ENCODE data around the gene CHP2. TPM values are rescaled to one million over a fixed set of nuclear protein-coding genes. Genes with fewer than 3 reads are reported as not detected.

Gene CHP2
- total and polyA plus RNA-seq, 2 donors from 2014 or later, result 6.8 TPM; not detected in 1

DNA sequence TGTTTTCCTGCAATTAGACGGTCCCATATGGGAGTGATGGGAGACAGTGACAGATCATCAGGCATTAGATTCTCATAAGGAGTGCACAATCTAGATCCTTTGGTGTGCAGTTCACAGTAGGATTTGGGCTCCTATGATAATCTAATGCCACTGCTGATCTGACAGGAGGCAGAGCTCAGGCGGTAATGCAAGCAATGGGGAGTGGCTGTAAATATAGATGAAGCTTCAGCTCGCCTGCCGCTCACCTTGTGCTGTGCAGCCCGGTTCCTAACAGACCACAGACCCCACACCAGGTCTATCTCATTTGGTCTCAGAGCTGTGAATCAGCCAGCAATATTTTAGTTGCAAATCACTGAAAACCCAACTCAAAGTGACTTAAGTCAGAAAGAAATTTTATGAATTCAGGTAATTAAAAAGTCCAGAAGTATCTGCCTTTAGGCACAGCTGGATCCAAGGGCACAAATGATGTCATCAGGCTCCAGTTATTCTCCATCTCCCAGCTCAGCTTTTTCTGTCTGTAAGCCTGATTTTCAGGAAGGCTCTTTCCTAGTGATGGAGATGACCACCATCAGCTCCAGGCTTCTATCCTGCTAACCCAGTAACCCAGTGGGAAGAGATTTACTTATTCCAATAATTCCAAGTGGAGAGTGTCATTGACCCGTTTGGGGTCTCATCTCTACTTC, 3.3 kb downstream of the CHP2 start:
- intact Hi-C loops (cut with DNase I), result no loop called here
- DNase-seq (no peak), FAIRE-seq (no peak)
- Histone ChIP-seq H3K9me3 (ENCODE audit: control insufficient read depth in 2 of 3, insufficient read depth in 1 of 3, low read length in 3 of 3) (peaks cover 0 to 2% (median 0%) of the 10 kb centered on the region in 3 donors), H3K9ac (ENCODE audit: low read length in 3 of 3) (no peak overlapping the region), H3K4me1 (ENCODE audit: control insufficient read depth in 2 of 3, insufficient read depth in 2 of 3, low read depth in 1 of 3, low read length in 3 of 3) (no peaks in the 10 kb centered on the region), H3K27ac (ENCODE audit: low read depth in 2 of 2, low read length in 2 of 2) (no peak overlapping the region), H3K36me3 (ENCODE audit: control insufficient read depth in 2 of 3, insufficient read depth in 3 of 3, low read length in 3 of 3) (no peaks in the 10 kb centered on the region), H3K4me3 (ENCODE audit: low read length in 3 of 3) (no peak overlapping the region), H3K27me3 (ENCODE audit: control insufficient read depth, insufficient read depth, low read length) (no peaks in the 10 kb centered on the region)
- TF ChIP-seq, protein P1, sequence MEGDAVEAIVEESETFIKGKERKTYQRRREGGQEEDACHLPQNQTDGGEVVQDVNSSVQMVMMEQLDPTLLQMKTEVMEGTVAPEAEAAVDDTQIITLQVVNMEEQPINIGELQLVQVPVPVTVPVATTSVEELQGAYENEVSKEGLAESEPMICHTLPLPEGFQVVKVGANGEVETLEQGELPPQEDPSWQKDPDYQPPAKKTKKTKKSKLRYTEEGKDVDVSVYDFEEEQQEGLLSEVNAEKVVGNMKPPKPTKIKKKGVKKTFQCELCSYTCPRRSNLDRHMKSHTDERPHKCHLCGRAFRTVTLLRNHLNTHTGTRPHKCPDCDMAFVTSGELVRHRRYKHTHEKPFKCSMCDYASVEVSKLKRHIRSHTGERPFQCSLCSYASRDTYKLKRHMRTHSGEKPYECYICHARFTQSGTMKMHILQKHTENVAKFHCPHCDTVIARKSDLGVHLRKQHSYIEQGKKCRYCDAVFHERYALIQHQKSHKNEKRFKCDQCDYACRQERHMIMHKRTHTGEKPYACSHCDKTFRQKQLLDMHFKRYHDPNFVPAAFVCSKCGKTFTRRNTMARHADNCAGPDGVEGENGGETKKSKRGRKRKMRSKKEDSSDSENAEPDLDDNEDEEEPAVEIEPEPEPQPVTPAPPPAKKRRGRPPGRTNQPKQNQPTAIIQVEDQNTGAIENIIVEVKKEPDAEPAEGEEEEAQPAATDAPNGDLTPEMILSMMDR (IDR thresholded peaks at IDR 0.05; ENCODE audit: borderline replicate concordance, extremely low read depth, insufficient read depth), result no peak

DNA sequence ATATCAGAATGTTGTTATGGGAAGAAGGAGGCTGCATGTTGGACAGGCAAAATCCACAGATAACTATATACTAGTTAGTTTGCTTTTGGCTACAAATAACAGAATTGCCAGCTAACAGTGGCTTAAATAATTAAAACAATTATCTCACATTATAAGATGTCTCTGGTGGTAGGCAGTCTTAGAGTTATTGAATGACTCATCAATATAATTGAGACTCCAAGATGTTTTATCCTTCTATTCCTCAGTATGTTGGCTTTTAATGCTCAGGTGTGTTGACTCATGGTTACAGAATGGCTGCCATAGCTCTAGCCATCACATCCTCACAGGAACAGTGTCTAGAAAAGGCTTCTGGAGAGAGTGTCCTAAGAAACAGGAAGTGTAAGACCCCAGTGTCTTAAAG, 11.1 kb downstream of the CHP2 start:
- Histone ChIP-seq H3K36me3 (ENCODE audit: control insufficient read depth in 2 of 3, insufficient read depth in 3 of 3, low read length in 3 of 3) (no peaks in the 10 kb centered on the region), H3K4me1 (ENCODE audit: control insufficient read depth in 2 of 3, insufficient read depth in 2 of 3, low read depth in 1 of 3, low read length in 3 of 3) (no peaks in the 10 kb centered on the region), H3K27me3 (ENCODE audit: control insufficient read depth, insufficient read depth, low read length) (no peaks in the 10 kb centered on the region), H3K4me3 (ENCODE audit: low read length in 3 of 3) (no peak overlapping the region), H3K27ac (ENCODE audit: low read depth in 2 of 2, low read length in 2 of 2) (no peak overlapping the region), H3K9me3 (ENCODE audit: control insufficient read depth in 2 of 3, insufficient read depth in 1 of 3, low read length in 3 of 3) (no peaks in the 10 kb centered on the region), H3K9ac (ENCODE audit: low read length in 3 of 3) (no peak overlapping the region)
- FAIRE-seq, result no peak
- no peak for DNase-seq
- TF ChIP-seq, protein P1 (IDR thresholded peaks at IDR 0.05; ENCODE audit: borderline replicate concordance, extremely low read depth, insufficient read depth), result no peak
- intact Hi-C loops (cut with DNase I), result no loop called here

DNA sequence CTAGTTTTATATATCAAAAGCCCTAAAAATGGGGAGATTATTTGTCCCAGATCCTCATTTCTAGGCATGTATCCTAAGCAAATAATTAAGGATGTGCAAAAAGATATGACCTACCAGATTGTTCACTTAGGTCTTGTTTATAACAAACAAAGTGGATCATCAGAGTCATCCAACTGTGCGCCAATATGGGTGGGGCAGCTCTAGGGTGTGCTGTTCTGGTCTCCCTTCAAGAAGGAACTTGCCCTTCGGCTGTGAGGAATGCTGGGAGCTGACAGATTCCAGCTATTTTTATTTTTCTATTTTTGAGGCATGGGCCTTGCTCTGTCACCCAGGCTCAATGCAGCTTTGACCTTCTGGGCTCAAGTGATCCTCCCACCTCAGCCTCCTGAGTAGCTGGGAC, 13.8 kb downstream of the CHP2 start:
- DNase-seq (no peak), FAIRE-seq (no peak)
- TF ChIP-seq, protein P1 (IDR thresholded peaks at IDR 0.05; ENCODE audit: borderline replicate concordance, extremely low read depth, insufficient read depth), result no peak
- intact Hi-C loops (cut with DNase I), result no loop called here
- no peak overlapping the region for H3K27ac ChIP-seq (ENCODE audit: low read depth in 2 of 2, low read length in 2 of 2)
- H3K9me3 ChIP-seq (ENCODE audit: control insufficient read depth in 2 of 3, insufficient read depth in 1 of 3, low read length in 3 of 3), result no peaks in the 10 kb centered on the region
- no peak overlapping the region for H3K9ac ChIP-seq (ENCODE audit: low read length in 3 of 3)
- H3K36me3 ChIP-seq (ENCODE audit: control insufficient read depth in 2 of 3, insufficient read depth in 3 of 3, low read length in 3 of 3), result no peaks in the 10 kb centered on the region
- H3K4me1 ChIP-seq (ENCODE audit: control insufficient read depth in 2 of 3, insufficient read depth in 2 of 3, low read depth in 1 of 3, low read length in 3 of 3), result no peaks in the 10 kb centered on the region
- no peaks in the 10 kb centered on the region for H3K27me3 ChIP-seq (ENCODE audit: control insufficient read depth, insufficient read depth, low read length)
- no peak overlapping the region for H3K4me3 ChIP-seq (ENCODE audit: low read length in 3 of 3)

DNA sequence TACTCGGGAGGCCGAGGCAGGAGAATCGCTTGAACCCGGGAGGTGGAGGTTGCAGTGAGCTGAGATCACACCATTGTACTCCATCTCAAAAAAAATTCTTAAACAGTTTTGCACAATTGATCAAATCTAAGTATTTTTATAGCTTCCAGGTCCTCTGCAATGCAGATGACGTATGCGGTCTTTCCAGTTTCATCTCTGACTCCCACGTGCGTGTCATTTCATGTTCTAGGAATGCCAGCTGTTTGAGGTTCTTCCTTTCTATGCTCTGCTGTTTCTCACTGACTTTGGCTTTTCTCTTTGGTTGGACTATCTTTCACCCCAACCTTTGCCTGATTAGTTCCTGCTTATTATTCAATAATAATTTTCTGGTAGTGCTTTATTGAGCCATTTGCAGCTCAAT, 16.2 kb downstream of the CHP2 start:
- no peak for DNase-seq
- no peak overlapping the region for H3K4me3 ChIP-seq (ENCODE audit: low read length in 3 of 3)
- no peaks in the 10 kb centered on the region for H3K36me3 ChIP-seq (ENCODE audit: control insufficient read depth in 2 of 3, insufficient read depth in 3 of 3, low read length in 3 of 3)
- H3K4me1 ChIP-seq (ENCODE audit: control insufficient read depth in 2 of 3, insufficient read depth in 2 of 3, low read depth in 1 of 3, low read length in 3 of 3), result no peaks in the 10 kb centered on the region
- H3K27me3 ChIP-seq (ENCODE audit: control insufficient read depth, insufficient read depth, low read length), result no peaks in the 10 kb centered on the region
- intact Hi-C loops (cut with DNase I), result no loop called here
- no peak overlapping the region for H3K27ac ChIP-seq (ENCODE audit: low read depth in 2 of 2, low read length in 2 of 2)
- TF ChIP-seq, protein P1 (IDR thresholded peaks at IDR 0.05; ENCODE audit: borderline replicate concordance, extremely low read depth, insufficient read depth), result no peak
- H3K9me3 ChIP-seq (ENCODE audit: control insufficient read depth in 2 of 3, insufficient read depth in 1 of 3, low read length in 3 of 3), result no peaks in the 10 kb centered on the region
- FAIRE-seq, result no peak
- H3K9ac ChIP-seq (ENCODE audit: low read length in 3 of 3), result no peak overlapping the region
